ENCODE measurements around the gene MACROD2.

DNA sequence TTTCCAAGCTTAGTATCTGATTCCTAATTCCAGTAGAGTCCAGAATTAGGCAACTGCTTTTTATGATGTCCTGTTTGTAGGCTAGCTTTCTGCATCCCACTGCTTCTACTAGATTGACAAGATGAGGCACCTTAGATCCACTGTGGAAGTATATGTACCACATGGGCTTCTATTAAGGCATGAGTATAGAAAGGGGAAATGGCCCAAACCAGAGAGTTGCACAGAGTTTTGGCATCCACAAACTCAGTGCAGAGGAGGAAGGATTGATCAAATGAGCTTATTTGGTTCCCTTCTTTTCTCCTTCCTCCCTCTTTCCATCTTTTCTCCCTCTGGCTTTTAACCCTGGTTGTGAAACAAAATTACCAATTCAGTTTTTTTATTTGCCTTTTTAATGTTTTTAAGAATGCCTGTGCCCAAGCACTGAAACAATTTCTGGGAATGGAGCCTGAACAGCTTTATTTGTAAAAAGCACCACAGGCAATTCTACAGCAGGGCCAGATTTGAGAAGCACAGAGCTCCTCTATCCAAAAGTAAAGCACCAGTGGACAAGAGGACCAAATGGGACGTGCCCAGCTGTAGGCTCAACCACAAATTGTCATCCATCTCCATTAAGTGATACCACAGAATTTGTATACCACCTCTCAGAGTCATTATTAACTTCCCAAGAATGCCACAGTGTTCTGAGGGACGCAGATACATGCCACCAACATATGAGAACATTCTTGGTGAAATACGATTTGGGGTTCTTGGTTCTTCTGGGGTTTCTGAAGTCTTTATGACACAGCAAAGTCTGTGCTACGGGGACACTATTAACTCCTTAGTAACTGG is 1608.9 kb downstream of the MACROD2 start:
- TF ChIP-seq, protein P1, sequence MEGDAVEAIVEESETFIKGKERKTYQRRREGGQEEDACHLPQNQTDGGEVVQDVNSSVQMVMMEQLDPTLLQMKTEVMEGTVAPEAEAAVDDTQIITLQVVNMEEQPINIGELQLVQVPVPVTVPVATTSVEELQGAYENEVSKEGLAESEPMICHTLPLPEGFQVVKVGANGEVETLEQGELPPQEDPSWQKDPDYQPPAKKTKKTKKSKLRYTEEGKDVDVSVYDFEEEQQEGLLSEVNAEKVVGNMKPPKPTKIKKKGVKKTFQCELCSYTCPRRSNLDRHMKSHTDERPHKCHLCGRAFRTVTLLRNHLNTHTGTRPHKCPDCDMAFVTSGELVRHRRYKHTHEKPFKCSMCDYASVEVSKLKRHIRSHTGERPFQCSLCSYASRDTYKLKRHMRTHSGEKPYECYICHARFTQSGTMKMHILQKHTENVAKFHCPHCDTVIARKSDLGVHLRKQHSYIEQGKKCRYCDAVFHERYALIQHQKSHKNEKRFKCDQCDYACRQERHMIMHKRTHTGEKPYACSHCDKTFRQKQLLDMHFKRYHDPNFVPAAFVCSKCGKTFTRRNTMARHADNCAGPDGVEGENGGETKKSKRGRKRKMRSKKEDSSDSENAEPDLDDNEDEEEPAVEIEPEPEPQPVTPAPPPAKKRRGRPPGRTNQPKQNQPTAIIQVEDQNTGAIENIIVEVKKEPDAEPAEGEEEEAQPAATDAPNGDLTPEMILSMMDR (optimal IDR thresholded peaks at IDR 0.05 in 1 of 3, IDR thresholded peaks at IDR 0.05 in 1 of 3, conservative IDR thresholded peaks at IDR 0.05 in 1 of 3; ENCODE audit: extremely low read depth in 1 of 3, insufficient read depth in 2 of 3, low read length in 3 of 3): no peak
- no peak for TF ChIP-seq EZH2 (IDR thresholded peaks at IDR 0.05; ENCODE audit: low read length)
